ENCODE measurements around the gene SIGMAR1.
"Not testable (repeated sequence)": the region's sequence is repeated elsewhere in the genome, so short reads cannot be mapped to it uniquely, and the experiment has no call there.

Gene SIGMAR1

GRCh38 chr9:34646211-34647083, 8.9 kb upstream of the SIGMAR1 start, which contains the start of gene GALT:
GALT (plus strand) TSS chr9:34646675; CDS start chr9:34646705, 30 bp downstream.
- TF ChIP-seq, protein P1, sequence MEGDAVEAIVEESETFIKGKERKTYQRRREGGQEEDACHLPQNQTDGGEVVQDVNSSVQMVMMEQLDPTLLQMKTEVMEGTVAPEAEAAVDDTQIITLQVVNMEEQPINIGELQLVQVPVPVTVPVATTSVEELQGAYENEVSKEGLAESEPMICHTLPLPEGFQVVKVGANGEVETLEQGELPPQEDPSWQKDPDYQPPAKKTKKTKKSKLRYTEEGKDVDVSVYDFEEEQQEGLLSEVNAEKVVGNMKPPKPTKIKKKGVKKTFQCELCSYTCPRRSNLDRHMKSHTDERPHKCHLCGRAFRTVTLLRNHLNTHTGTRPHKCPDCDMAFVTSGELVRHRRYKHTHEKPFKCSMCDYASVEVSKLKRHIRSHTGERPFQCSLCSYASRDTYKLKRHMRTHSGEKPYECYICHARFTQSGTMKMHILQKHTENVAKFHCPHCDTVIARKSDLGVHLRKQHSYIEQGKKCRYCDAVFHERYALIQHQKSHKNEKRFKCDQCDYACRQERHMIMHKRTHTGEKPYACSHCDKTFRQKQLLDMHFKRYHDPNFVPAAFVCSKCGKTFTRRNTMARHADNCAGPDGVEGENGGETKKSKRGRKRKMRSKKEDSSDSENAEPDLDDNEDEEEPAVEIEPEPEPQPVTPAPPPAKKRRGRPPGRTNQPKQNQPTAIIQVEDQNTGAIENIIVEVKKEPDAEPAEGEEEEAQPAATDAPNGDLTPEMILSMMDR (IDR thresholded peaks at IDR 0.05; ENCODE audit: insufficient read depth, low read length, poor library complexity, severe bottlenecking): peak; percentile 70
- TF ChIP-seq EZH2phosphoT487 (conservative IDR thresholded peaks at IDR 0.05; ENCODE audit: low read length): no peak
- Histone ChIP-seq H3K36me3 (ENCODE audit: low read length) (no peaks in the 10 kb centered on the region), H3K4me3 (ENCODE audit: insufficient read depth, low read length, poor library complexity, severe bottlenecking) (peak within 1 kb of the TSS; percentile 69), H3K27ac (ENCODE audit: low read depth, low read length) (peak within 1 kb of the TSS; percentile 23; the same call in 1 of the 2 replicates), H3K9me2 (replicated peaks; ENCODE audit: insufficient read depth, low read length) (no peaks in the 10 kb centered on the region), H3F3A (ENCODE audit: insufficient read depth) (no peaks in the 10 kb centered on the region), H3K9ac (ENCODE audit: low read length) (peak within 1 kb of the TSS; percentile 72), H4K20me1 (ENCODE audit: low read depth, low read length) (no peaks in the 10 kb centered on the region), H3K4me2 (ENCODE audit: low read depth, low read length, poor library complexity, severe bottlenecking) (peak within 1 kb of the TSS; percentile 58), H3K79me2 (ENCODE audit: insufficient read depth, low read length) (no peaks in the 10 kb centered on the region), H2AFZ (ENCODE audit: low read depth, low read length, severe bottlenecking) (peak within 1 kb of the TSS; percentile 83), H3K9me3 (ENCODE audit: insufficient read depth, low read length) (no peaks in the 10 kb centered on the region), H3K27me3 (ENCODE audit: low read length) (no peaks in the 10 kb centered on the region)

DNA sequence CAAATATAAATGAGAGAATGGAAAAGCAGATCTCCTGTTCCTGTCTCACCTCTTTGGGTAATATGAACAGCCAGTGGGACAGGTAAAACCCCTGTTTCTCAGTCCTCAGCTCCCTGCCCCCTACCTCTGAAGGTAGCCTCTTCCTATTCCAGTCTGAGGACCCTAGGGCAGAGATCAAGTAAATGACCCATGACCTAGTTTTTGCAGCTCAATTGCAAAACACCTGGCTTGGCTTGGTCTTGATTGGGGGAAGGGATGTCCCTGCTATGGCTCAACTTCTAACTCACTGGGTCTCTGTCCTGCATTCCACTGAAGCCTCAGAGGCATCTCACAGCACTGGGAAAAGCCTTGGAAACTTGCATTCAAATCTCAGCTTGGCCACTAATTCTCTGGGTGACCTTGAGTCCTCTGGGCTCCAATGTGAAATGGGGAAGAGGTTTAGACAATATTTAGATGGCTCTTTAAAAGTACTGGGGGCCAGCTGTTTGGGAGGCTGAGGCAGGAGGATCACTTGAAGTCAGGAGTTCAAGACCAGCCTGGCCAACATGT, 7.3 kb upstream of the SIGMAR1 start:
- Histone ChIP-seq H3K27me3 (ENCODE audit: low read length) (no peaks in the 10 kb centered on the region), H2AFZ (ENCODE audit: low read depth, low read length, severe bottlenecking) (no peak overlapping the region), H3K9ac (ENCODE audit: low read length) (no peak overlapping the region), H3K9me3 (ENCODE audit: insufficient read depth, low read length) (no peaks in the 10 kb centered on the region), H3K4me3 (ENCODE audit: insufficient read depth, low read length, poor library complexity, severe bottlenecking) (no peak overlapping the region), H3K36me3 (ENCODE audit: low read length) (no peaks in the 10 kb centered on the region), H3K27ac (ENCODE audit: low read depth, low read length) (no peak overlapping the region), H3K79me2 (ENCODE audit: insufficient read depth, low read length) (no peaks in the 10 kb centered on the region), H3F3A (ENCODE audit: insufficient read depth) (no peaks in the 10 kb centered on the region), H3K4me2 (ENCODE audit: low read depth, low read length, poor library complexity, severe bottlenecking) (no peak overlapping the region), H4K20me1 (ENCODE audit: low read depth, low read length) (no peaks in the 10 kb centered on the region), H3K9me2 (replicated peaks; ENCODE audit: insufficient read depth, low read length) (no peaks in the 10 kb centered on the region)
- TF ChIP-seq, protein P1 (IDR thresholded peaks at IDR 0.05; ENCODE audit: insufficient read depth, low read length, poor library complexity, severe bottlenecking): no peak
- no peak for TF ChIP-seq EZH2phosphoT487 (conservative IDR thresholded peaks at IDR 0.05; ENCODE audit: low read length)

DNA sequence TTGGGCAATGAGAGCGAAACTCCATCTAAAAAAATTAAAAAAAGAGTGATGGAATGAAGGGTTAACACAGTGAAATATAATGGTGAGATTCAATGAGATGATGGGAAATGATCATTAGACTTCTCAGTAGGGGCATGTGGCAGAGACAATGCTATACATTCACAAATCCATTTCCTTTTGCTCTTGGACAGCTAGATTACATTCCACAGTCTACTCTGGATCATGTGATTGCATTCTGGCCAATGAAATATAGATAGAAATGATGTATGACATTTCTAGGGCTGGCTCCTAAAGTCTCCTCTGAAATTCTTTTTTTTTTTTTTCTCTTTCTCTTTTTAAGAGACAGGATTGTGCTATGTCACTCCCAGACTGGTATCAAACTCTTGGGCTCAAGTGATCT, 5.1 kb upstream of the SIGMAR1 start:
- Histone ChIP-seq H3K9me3 (ENCODE audit: insufficient read depth, low read length) (no peaks in the 10 kb centered on the region), H3K79me2 (ENCODE audit: insufficient read depth, low read length) (no peaks in the 10 kb centered on the region), H3K9me2 (replicated peaks; ENCODE audit: insufficient read depth, low read length) (no peaks in the 10 kb centered on the region), H3K27ac (ENCODE audit: low read depth, low read length) (no peak overlapping the region), H3K4me3 (ENCODE audit: insufficient read depth, low read length, poor library complexity, severe bottlenecking) (no peak overlapping the region), H3K27me3 (ENCODE audit: low read length) (no peaks in the 10 kb centered on the region), H3F3A (ENCODE audit: insufficient read depth) (peaks cover 7% of the 10 kb centered on the region; the same call in 1 of the 2 replicates), H3K36me3 (ENCODE audit: low read length) (no peaks in the 10 kb centered on the region), H3K4me2 (ENCODE audit: low read depth, low read length, poor library complexity, severe bottlenecking) (no peak overlapping the region), H4K20me1 (ENCODE audit: low read depth, low read length) (no peaks in the 10 kb centered on the region), H2AFZ (ENCODE audit: low read depth, low read length, severe bottlenecking) (no peak overlapping the region), H3K9ac (ENCODE audit: low read length) (no peak overlapping the region)
- TF ChIP-seq EZH2phosphoT487 (conservative IDR thresholded peaks at IDR 0.05; ENCODE audit: low read length): no peak
- TF ChIP-seq, protein P1 (IDR thresholded peaks at IDR 0.05; ENCODE audit: insufficient read depth, low read length, poor library complexity, severe bottlenecking): no peak

- H3K4me3 ChIP-seq (ENCODE audit: insufficient read depth, low read length, poor library complexity, severe bottlenecking); H3K27ac ChIP-seq (ENCODE audit: low read depth, low read length); H3K4me2 ChIP-seq (ENCODE audit: low read depth, low read length, poor library complexity, severe bottlenecking); H2AFZ ChIP-seq (ENCODE audit: low read depth, low read length, severe bottlenecking); H3K9ac ChIP-seq (ENCODE audit: low read length); H4K20me1 ChIP-seq (ENCODE audit: low read depth, low read length); H3K36me3 ChIP-seq (ENCODE audit: low read length); H3K9me2 ChIP-seq (replicated peaks; ENCODE audit: insufficient read depth, low read length); H3K27me3 ChIP-seq (ENCODE audit: low read length); H3K9me3 ChIP-seq (ENCODE audit: insufficient read depth, low read length): not testable (repeated sequence)
- H3K79me2 ChIP-seq (ENCODE audit: insufficient read depth, low read length): peaks cover 26% of the 10 kb centered on the region
- peaks cover 17% of the 10 kb centered on the region for H3F3A ChIP-seq (ENCODE audit: insufficient read depth)
Observed at GRCh38 chr9:34639322-34639721, 1.7 kb upstream of the SIGMAR1 start.

Measured in SU-DHL-6 (cell line).